Measurements from ENCODE around the gene LRRFIP2.
"Not testable (repeated sequence)": the region's sequence is repeated elsewhere in the genome, so short reads cannot be mapped to it uniquely, and the experiment has no call there.

Gene LRRFIP2

DNA sequence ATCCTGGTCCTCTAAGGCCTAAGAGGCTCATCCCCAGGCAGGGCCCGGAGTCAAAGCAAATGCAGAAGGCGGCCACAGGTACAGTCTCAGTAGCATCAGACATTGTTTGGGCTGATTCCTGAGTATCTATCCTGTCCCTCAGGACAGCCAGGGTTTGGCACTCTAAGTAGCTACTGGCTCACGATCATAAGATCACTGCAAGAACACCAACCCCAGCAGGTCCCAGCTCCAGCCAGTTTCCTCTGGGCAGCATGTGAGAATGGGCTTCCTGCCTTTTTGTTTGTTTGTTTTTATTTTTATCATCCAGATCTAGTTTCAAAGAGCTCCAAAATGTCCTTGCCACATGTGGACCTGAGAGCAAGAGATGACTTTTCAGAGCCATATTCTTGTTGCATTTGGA, 32.7 kb downstream of the LRRFIP2 start:
- no peak for DNase-seq

DNA sequence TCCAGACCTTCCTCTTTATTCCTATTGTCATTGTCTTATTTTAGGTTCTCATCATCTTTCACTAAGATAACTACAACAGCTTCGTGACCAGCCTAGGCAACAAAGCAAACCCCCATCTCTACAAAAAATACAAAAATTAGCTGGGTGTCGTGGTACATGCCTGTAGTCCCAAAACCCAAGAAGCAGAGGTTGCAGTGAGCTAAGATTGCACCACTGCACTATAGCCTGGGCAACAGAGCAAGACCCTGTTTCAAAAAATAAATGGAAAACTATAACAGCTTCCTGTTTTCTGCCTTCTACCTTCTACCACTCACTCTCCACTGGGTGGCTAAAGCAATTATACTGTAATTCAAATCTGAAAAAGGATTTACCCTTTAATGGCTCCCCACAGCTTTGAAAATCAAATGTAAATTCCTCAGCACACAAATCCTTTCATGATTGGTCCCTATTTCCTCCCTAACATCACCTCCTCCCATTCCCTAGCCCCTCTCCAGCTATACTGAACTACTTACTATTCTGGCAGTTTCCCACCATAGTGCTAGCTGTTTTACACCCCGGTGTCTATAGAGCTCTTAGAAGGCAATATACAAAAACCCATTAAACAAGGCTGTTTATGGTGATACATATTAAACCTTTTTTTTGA, 33.4 kb downstream of the LRRFIP2 start:
- DNase-seq: no peak

- DNase-seq: no peak
These were observed 34.8 kb downstream of the LRRFIP2 start for GRCh38 chr3:37139567-37140052.

GRCh38 chr3:37138816-37139215, 35.6 kb downstream of the LRRFIP2 start:
- DNase-seq: no peak

- DNase-seq: no peak
These were observed 36.9 kb downstream of the LRRFIP2 start for GRCh38 chr3:37137516-37137915.

DNA sequence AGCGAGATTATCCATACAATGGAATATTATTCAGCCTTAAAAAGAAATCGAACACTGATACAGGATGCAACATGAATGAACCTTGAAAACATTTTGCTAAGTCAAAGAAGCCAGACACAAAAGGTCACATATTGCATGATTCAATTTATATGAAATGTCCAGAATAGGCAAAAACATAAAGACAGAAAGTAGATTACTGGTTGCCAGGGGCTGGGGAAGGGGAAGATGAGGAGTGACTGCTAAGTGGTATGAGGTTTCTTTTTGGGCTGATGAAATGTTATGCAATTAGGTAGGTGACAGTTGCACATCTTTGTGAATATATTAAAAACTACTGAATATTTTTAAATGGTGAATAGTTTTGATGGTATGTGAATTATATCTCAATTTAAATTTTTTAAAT, 38.3 kb downstream of the LRRFIP2 start:
- DNase-seq: no peak

DNA sequence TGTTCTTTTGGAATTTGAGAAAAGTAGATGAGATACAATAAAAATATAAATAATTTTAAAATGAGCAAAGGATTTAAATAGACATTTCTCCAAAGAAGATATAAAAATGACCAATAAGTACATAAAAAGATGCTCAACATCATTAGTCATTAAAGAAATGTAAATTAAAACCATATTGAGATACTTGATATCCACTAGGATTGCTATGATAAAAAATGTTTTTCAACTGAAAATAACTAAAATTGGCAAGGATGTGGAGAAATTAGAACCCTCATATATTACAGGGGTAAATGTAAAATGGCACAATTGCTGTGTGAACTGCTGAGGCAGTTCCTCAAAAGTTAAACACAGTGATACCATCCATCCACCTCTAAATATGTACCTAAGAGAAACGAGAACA, 38.8 kb downstream of the LRRFIP2 start:
- DNase-seq: no peak

DNA sequence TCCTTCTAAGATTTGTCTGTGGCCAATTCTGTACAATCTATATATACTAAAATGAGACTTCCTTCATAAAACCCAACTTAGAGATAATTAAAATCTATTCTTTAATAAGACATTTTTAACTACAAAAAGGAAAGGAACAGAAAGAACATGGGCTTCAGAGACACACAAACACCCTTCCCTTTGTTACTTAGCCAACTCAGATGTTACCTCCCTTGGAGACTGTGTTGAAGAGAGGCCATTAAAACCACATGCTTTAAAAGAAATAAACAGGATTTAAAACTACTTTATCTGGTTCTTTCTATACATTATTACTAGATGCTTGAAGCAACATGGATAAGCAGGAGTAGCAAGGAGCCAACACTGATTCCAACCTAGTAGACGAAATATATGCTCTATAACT, 42.0 kb downstream of the LRRFIP2 start:
- no peak for DNase-seq

- no peak for DNase-seq
These were observed 42.6 kb downstream of the LRRFIP2 start for GRCh38 chr3:37131860-37132144.

- DNase-seq: no peak
These were observed 43.2 kb downstream of the LRRFIP2 start for GRCh38 chr3:37130984-37131859.

GRCh38 chr3:37130448-37130847, 43.9 kb downstream of the LRRFIP2 start:
- no peak for DNase-seq

- DNase-seq: no peak
These were observed 44.5 kb downstream of the LRRFIP2 start for GRCh38 chr3:37129871-37130270.

- DNase-seq: no peak
These were observed 47.0 kb downstream of the LRRFIP2 start for GRCh38 chr3:37127340-37127739.

DNA sequence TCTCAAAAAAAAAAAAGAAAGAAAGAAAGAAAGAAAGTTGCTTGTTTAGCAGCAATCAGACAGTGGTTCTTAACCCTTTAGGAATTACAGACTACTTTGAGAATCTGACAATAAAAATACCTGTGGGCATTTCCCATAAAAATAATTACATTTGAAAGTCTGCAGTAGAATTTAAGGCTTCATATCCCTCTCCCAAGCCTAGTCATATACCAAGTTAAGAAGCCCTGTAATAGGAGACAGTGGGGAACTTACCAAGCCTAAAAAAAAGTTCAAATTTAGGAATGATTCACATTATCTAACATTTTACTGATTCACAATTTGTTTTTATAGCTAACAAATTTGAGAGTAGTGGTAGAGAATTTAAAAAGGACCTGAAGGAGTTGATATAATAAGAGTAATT, 47.5 kb downstream of the LRRFIP2 start:
- no peak for DNase-seq

DNA sequence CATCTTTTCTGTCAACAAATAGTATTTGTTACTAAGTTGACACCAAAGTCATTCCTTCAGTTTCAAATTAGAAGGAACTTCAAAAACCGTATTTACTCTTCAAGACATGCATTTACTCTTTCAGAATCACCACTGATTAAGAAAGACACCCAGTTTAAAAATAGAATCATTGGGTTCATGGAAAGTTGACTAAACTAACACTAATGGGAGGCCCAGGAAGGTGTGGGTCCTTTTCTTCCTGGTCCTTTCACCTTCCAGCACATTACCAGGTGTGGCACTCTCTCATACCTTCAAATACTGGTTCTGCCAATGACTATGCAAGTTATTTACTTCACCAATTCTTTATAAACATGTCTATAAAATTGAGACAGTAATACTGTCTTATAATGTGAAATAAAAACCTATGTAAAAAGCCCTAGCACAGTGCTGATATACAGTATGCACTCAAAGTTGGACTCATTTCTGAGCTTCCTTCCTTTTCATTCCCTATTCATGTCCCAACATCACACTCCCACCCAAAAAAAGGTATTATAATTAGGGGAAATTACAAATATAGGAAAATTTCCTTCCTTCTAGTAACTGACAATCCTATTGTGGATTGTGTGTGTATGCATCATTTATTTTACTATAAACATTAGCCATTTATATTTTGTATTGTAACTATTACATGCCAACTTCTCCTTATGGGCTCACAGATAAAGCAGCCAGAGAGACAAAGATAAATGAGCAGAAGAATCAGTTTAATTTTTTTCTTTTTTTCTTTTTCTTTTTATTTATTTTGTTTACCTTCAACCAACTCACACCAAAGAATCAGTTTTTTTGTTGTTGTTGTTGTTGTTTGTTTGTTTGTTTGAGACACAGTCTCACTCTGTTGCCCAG, 48.9 kb downstream of the LRRFIP2 start:
- no peak for DNase-seq

DNA sequence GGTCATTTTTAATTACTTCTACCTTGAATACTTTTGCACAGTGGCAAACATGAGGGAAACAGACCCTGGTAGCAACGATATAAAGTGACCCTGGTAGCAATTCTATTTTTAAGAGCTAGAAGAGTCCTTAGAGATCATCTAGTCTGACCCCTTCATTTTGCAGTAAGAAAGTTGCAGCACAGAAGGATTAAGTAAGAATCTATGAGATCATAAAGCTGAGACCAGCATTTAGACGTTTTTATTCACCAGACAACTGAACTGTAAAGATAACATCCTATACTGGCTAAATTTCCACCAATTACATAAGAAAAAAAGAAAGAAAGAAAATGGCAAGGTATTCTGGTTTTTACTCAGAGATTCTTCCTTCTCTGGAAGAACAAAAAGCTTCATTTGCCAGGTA, 49.9 kb downstream of the LRRFIP2 start:
- DNase-seq: no peak

GRCh38 chr3:37123292-37123691, 51.1 kb downstream of the LRRFIP2 start:
- no peak for DNase-seq

DNA sequence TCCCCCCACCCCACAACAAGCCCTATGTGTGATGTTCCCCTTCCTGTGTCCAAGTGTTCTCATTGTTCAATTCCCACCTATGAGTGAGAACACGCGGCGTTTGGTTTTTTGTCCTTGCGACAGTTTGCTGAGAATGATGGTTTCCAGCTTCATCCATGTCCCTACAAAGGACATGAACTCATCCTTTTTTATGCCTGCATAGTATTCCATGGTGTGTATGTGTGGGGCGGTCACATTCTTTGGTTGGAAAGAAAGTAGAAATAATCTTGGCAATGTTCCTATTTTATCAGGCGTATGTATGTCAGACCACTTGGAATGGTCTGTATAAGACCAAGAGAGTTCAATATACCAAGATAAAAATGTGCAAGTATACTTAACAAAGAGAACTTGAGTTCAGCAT, 52.3 kb downstream of the LRRFIP2 start:
- not testable (repeated sequence) for DNase-seq

- no peak for DNase-seq
These were observed 56.2 kb downstream of the LRRFIP2 start for GRCh38 chr3:37118163-37118562.

- DNase-seq: no peak
These were observed 56.8 kb downstream of the LRRFIP2 start for GRCh38 chr3:37117548-37117947.

DNA sequence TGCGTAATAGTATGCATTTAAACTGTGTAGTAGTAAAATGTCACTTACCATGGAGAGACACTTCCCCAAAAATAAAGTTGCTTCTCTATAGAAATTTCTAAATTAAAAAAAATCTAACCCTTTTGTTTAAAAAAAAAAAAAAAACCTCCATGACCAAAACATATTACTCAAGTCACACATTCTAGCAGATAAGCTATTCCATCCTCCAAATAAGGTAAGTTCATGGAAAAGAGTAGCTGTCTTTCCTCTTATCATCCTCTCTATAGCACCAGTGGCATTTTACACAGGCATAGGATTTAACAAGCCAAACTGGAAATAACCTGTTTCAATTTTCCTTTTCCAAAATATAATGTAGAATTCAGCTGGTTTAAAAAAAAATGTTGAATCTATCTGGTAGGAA, 57.4 kb downstream of the LRRFIP2 start:
- DNase-seq: no peak

- no peak for DNase-seq
These were observed 58.9 kb downstream of the LRRFIP2 start for GRCh38 chr3:37115446-37115845.

Measured in CD4-positive, alpha-beta T cell treated with Interleukin-15 for 1 hour (primary cell).